GM04504 (cell line): ENCODE data around the gene PCSK6.

ENCODE experiments used
- DNase-seq: peaks from one replicate; pipeline ENCODE4 v3.0.0-alpha.2; 2012; ENCODE audit warnings: low read depth

Gene PCSK6

DNA sequence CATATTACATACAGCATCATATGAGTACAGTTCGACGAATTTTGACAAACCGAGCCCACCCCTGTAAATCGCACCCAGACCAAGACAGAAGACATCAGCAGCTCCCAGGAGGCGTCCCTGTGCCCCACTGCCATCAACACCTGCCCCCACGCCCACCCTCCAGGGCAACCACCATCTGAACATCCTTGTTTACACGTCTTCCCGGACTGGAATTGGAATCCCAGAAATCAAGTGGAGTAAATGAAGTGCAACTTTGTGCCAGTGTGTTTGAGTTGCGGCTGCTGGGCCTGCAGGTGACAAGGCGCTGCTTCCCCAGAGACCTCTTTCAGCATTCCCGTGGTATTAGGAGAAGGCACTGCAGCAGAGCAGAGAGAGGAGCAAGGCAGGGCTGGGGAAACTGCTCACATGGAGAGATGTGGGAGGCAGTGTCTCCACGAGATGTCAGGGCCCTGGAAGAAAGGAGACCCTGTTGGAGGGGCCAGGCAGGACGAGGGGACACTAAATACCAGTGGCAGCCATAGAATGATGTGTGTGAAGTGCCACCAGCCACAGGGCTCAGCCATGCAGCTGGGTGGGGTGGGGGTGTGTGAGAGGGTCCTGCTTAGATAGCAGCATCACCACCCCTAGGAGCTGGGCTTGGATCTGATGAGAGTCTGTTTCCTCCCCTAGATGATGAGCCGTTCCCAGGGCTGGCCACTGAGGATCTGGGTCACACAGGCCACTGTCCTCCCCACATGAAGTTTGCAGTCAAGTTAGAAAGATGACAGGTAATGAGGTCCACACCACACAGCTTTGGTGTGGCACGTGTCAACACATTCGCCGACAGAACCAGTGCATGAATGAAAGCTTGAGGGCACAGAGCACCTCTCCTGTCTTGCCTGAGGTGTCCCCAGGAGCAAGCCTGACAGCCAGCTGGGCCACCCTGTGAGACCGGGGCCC is 33.4 kb upstream of the PCSK6 start:
- DNase-seq, result no peak

DNA sequence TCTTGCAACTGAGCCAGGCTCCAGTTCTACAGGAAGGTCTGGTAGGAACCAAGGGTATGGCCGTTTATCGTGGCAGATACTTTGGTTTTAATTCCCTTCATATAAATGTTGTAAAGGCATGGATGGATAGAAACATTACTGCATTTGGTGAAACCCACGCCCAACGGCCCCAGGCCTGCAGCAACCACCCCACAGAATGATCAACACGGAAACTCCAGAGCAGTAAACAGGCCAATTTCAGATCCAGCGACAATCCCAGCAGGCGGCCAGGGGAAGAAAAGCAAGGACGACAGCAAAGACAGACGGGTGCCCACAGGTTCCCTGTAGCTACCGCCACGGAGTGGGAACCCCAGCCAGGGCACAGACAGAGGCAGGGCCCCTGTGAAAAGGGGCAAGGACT is 32.6 kb upstream of the PCSK6 start:
- DNase-seq, result no peak

DNA sequence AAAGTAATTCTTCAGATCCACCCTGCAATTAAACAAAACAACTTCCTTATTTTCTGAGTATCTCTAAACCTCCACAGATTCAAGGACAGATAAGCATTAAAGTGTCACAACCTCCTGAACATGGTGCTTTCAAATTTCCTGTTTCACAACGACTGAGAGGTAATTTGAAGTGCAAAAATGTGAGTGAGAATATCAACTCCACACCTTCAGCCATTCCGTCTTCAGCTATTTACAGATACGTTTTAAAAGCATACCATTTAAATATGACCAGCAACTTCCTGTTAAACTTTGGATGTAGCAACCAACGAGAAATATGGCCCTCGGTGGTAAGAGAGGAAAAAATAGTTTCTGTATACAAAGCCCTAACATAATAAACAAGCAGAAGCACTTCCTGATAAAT is 32.1 kb upstream of the PCSK6 start:
- DNase-seq, result no peak

DNA sequence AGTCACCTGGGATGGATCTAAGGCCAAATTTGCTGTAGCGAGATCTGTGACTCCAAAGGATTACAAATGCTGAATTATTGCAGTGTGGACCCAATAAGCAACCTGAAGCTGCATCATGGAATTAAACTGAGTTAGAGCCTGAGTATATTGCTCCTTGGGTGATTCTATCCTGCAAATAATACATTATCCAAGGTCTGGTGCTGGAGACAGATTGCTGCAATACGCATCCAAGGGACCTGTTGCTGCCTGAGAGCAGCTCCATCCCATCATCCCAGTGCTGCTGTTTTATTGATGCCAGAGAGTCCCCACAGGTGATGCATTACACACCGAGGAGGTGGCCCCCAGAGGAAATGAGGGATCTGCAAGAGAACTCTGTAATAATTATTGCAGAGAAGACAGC is 31.6 kb upstream of the PCSK6 start:
- DNase-seq, result no peak

DNA sequence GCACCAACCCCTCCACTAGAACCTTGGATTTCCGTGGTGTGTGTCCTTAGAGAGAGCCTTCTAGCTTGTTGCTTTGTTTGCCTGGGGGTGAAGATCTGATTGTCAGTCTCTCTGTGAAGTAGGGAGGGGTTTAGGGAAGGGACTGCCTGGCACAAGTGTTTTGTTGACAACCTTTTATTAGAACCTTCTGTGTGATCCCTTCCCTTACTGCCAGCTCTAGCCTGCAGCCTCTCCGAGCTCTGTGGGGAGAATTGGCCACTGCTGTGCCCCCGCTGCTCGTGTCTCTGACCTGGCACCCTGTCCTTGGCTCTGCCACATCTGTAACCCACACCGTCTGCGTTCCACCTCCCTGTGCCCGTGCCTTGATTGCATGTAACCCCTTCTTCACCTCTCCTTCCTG is 30.9 kb upstream of the PCSK6 start:
- no peak for DNase-seq

DNA sequence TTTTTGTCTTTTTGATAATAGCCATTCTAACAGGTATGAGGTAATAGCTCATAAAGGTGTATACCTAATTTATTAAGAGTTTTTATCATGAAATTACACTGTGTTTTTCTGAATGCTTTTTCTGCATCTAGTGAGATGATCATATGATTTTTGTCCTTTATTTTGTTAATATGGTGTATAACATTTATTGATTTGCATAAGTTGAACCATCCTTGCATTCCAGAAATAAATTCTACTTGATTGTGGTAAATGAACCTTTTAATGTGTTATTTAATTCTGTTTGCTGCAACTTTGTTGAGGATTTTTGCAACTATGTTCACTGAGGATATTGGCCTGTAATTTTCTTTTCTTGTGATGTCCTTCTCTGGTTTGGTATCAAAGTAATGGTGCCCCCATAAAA is 28.0 kb upstream of the PCSK6 start:
- no peak for DNase-seq

DNA sequence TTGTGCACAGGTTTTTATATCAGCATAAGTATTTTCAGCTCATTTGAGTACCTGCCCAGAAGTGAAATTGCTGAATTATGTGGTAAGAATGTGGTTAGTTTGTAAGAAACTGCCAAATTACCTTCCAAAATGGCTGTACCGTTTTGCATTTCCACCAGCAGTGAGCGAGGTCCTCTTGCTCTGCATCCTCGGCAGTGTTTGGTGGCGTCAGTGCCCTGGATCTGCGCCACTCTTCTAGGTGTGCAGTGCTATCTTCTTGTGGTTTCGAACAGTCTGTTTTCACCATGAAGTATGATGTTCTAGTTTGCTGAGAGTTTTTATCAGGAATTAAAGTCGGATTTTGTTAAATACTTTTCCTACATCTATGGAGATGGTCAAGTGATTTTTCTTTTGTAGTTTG is 24.8 kb upstream of the PCSK6 start:
- DNase-seq, result no peak

DNA sequence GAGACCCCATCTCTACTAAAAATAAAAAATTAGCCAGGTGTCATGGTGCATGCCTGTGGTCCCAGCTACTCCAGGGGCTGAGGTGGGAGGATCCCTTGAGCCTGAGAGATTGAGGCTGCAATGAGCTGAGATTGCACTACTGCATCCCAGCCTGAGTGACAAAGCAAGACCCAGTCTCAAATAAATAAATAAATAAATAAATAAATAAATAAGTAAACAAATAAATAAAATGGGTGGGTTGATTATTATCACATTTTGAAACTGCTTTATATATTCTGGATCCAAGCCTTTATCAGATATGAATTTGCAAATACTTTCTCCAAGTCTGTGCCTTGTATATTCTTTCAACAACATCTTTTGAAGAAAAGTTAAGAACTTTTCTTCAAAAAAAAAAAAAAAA is 22.2 kb upstream of the PCSK6 start:
- DNase-seq, result no peak

DNA sequence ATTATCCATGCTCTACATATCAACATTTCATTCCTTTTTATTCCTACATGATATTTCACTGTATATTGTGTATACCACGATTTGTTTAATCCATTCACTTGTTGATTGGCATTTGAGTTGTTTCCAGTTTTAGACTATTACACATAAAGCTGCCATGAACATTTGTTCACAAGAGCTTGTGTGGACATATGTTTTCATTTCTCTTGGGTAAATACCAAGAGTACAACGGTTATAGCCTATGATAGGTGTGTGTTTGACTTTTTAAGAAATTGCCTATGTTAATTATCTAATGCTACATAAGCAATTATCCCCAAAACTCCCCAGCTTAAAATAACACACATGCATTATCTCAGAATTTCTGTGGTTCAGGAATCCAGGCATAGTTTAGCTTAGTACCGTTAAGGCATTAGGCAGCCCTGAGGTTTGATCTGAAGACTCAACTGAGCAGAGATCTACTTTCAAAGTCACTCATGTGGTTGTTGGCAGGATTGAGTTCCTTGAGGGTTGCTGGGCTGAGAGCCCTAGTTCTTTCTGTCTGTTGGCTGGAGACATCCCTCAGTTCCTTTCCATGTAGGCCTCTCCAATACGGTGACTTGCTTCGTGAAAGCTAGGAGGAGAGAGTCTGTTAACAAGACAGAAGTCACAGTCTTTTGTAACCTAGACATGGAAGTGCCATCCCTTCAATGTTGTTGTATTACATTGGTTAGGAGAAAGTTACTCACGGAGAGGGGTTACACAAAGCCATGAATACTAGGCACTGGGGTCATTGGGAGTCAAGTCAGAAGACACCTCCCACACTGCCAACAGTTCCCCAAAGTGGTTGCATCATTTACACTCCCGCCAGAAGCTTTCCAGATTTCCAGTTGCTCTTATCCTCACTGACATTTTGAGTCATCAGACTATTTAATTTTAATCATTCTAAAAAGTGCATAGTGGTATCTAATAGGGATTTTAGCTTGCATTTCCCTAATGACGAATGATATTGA is 21.0 kb upstream of the PCSK6 start:
- DNase-seq, result no peak

DNA sequence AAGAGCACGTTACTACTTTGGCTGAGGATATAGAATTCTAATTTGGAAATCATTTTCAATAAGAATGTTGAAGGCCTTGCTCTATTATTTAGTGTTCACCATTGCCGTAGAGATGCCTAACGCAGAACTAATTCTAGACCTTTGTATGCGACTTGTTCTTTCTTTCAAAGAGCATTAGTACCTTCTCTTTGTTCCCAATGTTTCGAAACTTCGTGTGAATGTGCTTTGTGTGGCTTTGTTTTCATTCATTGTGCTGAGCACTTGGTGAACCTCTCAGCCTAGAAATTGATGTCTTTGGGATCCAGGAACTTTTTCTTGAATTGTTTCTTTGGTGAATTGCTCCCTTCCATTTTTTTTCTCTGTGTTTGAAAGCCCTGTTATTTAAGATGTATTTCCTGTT is 19.8 kb upstream of the PCSK6 start:
- no peak for DNase-seq

DNA sequence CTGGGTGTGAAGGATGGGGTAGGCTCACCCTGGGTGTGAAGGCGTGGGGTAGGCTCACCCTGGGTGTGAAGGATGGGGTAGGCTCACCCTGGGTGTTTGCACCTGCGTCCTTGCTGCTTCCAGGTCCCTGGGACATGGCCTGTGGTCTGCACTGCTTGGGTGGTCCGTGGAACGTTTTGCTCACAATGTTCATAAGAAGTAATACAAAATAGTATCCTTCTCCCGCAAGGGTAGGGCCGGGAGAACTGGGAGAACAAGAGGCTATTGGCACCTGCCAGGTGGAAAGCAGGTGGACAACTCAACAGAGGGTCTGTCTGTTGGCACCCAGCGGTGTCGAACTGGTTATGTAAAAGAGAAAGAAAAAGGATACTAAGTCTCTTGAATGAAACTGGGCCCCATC is 17.0 kb upstream of the PCSK6 start:
- no peak for DNase-seq

DNA sequence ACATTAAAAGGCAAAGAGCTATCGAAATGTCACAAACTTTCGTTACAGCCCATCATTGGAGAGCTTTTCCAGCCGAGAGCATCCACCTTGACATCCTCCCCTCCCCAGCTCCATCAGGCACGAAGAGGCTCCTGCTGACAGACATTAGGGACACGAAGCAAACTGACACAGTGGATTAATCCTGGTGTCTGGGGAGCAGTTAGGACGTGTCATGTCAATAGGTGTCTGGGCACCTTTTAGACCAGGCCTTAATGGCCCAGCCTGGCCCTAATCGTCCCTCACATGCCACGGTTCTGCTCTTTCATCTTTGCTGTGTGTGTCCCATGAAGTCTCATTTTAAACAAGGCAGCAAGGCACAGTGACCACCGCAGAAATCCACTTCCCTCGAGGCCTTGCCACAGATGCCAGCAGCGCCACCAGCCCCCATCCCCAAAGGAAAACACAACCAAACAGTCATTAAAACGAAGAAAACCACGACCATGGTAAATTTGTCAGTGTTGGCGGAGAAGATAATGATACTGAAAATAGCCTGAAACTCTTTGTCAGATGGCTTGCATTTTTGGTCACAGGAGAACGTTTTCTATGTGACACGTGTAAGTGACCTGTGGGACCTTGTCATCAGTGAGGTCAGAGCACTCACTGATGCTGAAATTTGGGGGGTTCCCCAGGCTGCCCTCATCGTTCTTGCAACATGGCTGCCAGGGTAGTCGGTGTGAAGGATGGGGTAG is 16.3 kb upstream of the PCSK6 start:
- no peak for DNase-seq

DNA sequence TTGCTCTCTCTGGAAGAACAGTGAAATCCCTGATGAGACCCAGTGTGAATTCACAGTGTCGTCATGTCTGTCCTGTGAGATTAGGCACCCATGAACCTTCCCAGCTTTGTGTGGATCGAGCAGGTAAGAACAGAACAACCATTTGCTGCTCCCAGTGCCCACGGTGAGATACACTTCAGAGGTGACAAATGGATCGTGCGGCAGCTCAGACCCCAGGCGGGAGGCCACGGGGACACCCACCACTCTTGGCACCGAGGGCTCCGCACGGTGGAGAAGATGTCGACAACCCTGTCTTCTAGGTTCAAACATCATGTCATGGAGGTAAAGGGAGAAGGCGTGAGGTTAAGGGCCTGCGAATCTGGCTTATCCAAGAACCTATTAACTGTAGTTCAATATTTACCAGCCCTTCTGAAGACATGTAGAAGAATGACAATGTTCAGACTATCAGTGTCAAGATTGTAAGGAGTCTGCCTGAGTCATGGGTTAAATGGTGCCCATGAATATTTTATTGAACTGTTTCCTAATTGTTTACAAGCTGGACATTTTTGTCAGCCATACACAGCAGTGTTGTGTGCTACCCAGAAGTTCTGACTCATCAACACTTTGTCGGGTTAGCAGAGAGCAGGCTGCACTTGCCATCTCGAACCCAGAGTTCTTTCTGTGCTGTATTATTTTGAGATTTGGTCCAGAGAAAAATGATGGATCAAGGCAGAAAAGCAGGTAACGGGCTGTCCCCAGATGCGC is 15.5 kb upstream of the PCSK6 start:
- DNase-seq, result no peak

DNA sequence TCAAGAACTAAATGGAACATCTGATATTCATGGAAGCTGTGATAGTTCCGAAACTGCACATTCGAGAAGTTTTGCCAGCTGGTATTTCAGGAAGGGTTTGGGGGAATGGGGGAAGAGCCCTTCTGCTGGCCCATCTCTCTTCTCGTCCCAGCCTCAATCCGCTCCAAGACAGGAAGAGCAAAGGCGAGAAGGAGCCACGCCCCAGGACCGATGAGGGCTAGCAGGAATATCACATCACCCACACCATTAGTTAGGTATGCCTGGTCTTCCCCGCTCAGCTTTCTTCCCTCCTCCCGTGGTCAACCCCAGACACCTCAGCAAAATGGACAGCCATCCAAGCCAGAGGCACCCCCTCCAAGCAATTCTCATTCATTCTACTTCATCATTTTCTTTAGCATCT is 14.9 kb upstream of the PCSK6 start:
- DNase-seq, result no peak

DNA sequence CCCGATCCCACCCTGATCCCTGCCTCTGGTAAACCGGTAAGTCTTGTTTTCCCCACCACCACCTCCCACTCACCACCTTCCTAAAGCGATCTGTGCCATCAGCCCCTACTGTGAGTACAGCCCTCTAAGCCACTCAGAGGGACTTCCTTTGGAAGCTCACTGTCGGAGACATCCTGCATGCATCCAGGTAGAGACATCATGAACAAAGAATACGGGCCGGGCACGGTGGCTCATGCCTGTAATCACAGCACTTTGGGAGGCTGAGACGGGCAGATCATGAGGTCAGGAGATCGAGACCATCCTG is 13.7 kb upstream of the PCSK6 start:
- no peak for DNase-seq

DNA sequence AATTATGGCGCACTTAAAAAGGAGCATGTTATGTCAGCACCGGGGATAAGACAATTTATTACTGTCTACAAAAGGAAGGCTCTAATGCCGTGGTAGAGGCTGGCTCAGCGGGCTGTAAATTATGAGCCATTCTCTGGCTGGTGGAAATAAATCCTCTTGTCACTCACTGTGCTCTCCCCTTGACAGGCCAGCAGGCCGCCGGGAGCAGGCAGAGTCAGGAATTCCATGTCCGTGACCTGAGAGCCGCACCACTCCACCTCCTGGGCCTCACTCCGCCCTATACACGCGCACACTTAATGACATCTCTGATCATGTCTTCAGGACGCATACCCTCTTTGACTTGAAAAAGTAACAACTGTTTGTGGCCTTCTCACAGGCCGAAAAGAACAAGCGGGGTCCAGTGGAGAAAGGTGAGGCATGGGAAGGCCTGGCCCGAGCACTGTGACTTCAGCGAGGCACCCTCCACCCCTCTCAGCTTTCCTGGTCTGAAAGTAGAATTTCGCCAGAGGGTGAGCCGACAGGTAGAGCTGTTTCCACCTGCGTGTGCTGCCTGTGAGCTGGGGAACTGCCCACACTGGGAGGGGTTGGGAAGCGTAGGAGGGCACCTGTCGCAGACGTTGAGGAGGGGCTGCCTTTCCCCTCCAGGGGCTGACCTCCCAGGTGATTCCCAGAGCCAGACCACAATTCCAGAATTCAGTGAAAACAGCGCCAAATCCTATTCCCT is 13.2 kb upstream of the PCSK6 start:
- DNase-seq, result no peak

DNA sequence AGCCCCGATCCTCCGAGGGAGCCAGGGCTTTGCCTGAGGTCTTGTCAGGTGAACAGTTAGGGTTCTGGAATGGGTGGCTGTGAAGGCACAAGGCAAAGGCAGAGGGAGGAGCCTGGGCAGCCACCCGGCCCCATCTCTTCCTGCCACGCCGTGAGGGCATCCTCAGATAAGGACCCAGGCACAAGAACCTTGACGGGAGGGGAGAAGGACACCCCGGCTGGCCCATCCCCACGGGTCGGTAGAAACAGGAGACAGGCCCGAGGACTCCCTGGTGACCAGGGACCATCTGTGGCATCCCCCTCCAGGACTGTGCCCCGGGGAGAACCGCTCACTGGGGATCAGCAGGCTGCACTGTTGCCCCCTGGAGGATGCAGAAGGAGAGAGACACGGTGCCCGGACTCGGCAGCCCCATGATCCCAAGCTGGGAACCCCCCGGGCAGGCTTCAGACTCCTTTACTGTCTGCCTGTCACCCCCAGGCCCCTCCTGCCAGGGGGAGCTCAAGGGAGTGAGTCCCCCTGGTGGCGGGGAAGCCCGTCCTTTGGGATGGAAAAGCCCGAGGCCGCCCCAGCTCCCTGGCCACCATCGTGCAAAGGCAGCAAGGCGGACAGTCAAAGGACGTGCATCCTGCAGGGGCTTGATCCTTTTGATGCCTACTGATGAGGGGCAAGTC is 12.3 kb upstream of the PCSK6 start:
- DNase-seq, result no peak

DNA sequence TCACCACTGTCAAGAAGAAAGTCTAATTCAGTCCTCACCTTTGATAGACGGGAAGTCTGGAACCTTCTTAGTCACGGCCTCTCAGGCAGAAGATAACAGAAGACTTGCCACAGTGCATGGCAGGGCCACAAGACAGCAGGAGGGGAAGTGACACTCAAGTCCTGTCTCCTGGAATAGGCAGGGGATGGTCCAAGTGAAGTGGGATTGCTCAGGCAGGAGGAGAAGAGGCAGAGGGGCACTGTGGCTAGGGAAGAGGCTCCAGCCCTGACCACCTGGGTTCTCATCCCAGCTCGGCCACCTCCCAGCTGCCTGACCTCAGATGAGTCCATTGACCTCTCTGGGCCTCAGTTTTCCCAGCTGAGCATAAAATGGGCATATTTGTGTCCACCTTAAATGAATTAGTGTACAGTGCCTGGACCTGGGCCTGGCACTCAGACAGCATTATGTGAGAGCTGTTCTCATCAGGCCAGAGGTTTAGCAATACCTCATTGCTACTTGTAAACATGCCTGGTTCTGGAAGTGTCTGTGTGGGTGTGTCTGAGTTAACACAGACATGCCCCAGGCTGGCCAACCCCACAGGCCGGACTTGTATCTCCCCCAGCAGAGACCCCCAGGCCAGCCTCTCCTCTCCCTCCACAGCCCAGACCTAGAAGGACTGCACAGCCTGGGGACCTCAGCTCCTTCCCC is 11.5 kb upstream of the PCSK6 start:
- no peak for DNase-seq

DNA sequence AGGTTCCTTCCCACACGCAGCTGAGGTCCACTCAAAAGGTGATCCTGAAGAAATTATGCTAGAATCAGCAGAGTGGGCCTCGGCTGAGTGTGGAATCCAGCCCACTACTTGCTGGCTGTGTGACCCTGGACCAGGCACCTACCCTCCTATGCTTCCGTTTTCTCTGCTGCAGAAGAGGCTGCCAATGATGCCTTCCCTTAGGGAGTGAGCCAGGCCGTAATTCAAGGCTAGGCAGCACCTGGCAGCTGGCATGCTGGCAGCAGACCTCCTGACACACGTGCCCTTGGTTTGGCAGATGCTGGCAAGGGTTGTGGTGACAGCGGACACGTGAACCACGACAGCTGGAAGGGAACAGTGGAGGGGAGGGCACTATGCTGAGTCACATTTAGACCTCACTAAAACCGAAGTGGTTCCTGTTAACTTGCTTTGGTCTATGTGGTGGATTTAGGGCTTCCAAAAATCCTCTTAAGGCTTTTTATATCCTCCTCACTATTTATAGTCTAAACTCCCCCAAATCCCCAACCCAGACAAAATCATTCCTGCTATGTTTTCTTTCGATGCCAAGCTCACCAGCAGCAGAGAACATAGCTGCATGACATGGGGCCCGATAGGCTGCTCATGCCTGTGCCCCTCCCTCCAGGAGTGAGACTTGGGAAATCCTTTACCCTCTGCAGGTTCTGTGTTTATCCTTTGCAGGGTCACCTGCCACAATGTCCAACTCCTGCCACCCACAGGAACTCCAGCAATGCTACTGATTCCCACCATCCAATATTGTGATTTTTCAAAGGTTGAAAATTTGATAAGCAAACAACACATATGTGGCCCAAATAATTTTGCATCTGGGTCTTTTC is 10.6 kb upstream of the PCSK6 start:
- DNase-seq, result no peak
